Measurements from ENCODE around the gene RFX3.
A peak's percentile ranks its signal among the peaks of the same experiment; 100 is the strongest.

RFX3 gene

DNA sequence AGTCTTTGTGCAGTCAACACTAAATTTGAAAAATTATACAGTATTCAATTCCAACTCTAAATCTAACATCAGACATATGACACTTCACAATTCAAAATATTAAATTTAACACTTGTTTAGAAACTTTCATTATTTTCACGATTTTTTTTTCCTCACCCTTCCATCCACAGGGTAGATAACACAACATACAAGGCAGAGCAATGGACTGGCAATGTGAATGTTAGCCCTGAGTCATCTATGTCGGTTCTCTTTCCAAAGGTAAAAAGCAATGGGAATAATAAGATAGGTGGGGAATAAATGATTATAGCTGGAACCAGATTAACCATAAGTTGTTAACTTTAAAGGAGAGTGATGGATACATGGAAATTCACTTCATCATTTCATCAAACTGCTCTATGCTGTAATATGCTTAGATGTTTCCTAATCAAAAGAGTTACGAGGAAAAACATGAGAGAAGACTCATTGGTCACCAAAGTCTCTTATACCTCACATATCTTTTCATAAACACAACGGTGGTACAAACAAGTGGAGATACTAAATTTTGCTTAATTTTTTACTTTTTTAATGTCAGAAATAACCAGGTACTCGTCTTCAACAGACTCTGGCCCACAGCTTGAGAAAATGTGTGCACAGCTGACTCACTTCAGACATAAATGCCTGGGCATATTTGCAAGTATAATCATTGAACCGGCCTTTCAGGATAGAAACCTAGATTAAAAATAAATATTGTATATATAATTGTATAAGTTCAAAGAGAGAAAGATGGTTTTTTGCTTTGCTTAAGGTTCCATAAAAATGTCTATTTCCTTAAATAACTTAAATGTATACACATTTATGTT is 23.0 kb downstream of the RFX3 start:
- peaks cover 38% of the 10 kb centered on the region for H3K4me1 ChIP-seq (ENCODE audit: control insufficient read depth, low read length)
- H3K4me2 ChIP-seq (ENCODE audit: low read length) = no peak overlapping the region
- H3K9me3 ChIP-seq (ENCODE audit: control insufficient read depth, insufficient read depth, low read length) = no peaks in the 10 kb centered on the region
- H3K27ac ChIP-seq (ENCODE audit: low read depth, low read length) = no peak overlapping the region
- peaks cover 20% of the 10 kb centered on the region for H3F3A ChIP-seq (ENCODE audit: control insufficient read depth, insufficient read depth)
- TF ChIP-seq, protein P1, sequence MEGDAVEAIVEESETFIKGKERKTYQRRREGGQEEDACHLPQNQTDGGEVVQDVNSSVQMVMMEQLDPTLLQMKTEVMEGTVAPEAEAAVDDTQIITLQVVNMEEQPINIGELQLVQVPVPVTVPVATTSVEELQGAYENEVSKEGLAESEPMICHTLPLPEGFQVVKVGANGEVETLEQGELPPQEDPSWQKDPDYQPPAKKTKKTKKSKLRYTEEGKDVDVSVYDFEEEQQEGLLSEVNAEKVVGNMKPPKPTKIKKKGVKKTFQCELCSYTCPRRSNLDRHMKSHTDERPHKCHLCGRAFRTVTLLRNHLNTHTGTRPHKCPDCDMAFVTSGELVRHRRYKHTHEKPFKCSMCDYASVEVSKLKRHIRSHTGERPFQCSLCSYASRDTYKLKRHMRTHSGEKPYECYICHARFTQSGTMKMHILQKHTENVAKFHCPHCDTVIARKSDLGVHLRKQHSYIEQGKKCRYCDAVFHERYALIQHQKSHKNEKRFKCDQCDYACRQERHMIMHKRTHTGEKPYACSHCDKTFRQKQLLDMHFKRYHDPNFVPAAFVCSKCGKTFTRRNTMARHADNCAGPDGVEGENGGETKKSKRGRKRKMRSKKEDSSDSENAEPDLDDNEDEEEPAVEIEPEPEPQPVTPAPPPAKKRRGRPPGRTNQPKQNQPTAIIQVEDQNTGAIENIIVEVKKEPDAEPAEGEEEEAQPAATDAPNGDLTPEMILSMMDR (IDR thresholded peaks at IDR 0.05; ENCODE audit: low read depth, low read length, poor library complexity, severe bottlenecking) = no peak
- TF ChIP-seq EZH2phosphoT487 (IDR thresholded peaks at IDR 0.05; ENCODE audit: borderline replicate concordance, low read length) = no peak
- peaks cover 13% of the 10 kb centered on the region for H3K36me3 ChIP-seq (ENCODE audit: control insufficient read depth, low read length)
- H3K4me3 ChIP-seq (ENCODE audit: low read length) = no peak overlapping the region
- peaks cover 10% of the 10 kb centered on the region for H3K79me2 ChIP-seq (ENCODE audit: control insufficient read depth, low read length)
- H3K27me3 ChIP-seq (ENCODE audit: control insufficient read depth, low read length) = no peaks in the 10 kb centered on the region
- H3K9me2 ChIP-seq (replicated peaks; ENCODE audit: control insufficient read depth, low read length) = no peaks in the 10 kb centered on the region
- no peaks in the 10 kb centered on the region for H4K20me1 ChIP-seq (ENCODE audit: control insufficient read depth, insufficient read depth, low read depth, low read length)

DNA sequence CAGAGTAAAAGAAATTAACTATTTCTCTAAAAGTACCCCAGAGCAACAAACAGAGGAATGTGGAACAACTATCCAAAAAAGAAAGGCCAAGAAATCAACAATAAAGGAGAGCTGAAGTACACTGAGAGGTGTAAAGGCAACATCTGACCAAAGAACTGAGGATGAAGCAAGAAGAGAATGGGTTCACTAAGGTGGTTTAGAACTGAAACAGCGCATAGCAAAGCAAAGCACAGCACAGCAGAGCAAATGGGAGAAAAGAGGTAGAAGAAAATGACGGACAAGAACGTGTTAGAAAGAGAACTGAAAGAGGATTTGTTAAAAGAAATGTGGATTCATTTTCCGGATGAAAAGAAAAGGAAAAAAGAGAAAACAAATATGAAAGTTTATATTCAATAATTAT is 25.8 kb downstream of the RFX3 start:
- H3K9me3 ChIP-seq (ENCODE audit: control insufficient read depth, insufficient read depth, low read length) = no peaks in the 10 kb centered on the region
- no peak overlapping the region for H3K27ac ChIP-seq (ENCODE audit: low read depth, low read length)
- no peaks in the 10 kb centered on the region for H3K9me2 ChIP-seq (replicated peaks; ENCODE audit: control insufficient read depth, low read length)
- peaks cover 7% of the 10 kb centered on the region for H3F3A ChIP-seq (ENCODE audit: control insufficient read depth, insufficient read depth)
- peaks cover 25% of the 10 kb centered on the region for H3K4me1 ChIP-seq (ENCODE audit: control insufficient read depth, low read length)
- TF ChIP-seq EZH2phosphoT487 (IDR thresholded peaks at IDR 0.05; ENCODE audit: borderline replicate concordance, low read length) = no peak
- TF ChIP-seq, protein P1 (IDR thresholded peaks at IDR 0.05; ENCODE audit: low read depth, low read length, poor library complexity, severe bottlenecking) = no peak
- H3K4me2 ChIP-seq (ENCODE audit: low read length) = peak overlapping the region; percentile 11; the same call in 1 of the 2 replicates
- peaks cover 3% of the 10 kb centered on the region for H3K36me3 ChIP-seq (ENCODE audit: control insufficient read depth, low read length)
- peaks cover 10% of the 10 kb centered on the region for H3K79me2 ChIP-seq (ENCODE audit: control insufficient read depth, low read length)
- no peak overlapping the region for H3K4me3 ChIP-seq (ENCODE audit: low read length)
- H3K27me3 ChIP-seq (ENCODE audit: control insufficient read depth, low read length) = no peaks in the 10 kb centered on the region
- no peaks in the 10 kb centered on the region for H4K20me1 ChIP-seq (ENCODE audit: control insufficient read depth, insufficient read depth, low read depth, low read length)

DNA sequence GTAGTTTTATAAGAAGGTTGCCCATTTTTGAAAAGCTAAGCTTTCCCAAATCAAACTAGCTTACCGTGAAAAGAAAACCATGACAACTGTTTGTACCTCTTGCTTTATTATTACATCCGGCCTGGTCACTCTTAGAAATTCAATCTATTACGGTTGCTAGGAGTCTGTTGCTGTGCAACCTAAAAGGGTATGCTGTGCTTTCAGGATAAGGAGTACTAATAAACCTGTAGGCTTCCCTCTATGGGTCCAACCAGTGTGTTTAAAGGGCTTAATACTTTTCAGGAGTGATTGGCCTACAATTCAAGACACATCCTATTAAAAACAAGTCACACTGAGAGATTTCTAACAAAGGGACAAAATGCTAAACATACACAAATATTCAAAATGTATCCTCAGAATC is 27.1 kb downstream of the RFX3 start:
- H3K4me3 ChIP-seq (ENCODE audit: low read length) = no peak overlapping the region

More for the DNA sequence above, 27.1 kb downstream of the RFX3 start:
- Histone ChIP-seq H3K27me3 (ENCODE audit: control insufficient read depth, low read length) (no peaks in the 10 kb centered on the region), H3K9me3 (ENCODE audit: control insufficient read depth, insufficient read depth, low read length) (no peaks in the 10 kb centered on the region), H3F3A (ENCODE audit: control insufficient read depth, insufficient read depth) (peaks cover 5% of the 10 kb centered on the region), H3K9me2 (replicated peaks; ENCODE audit: control insufficient read depth, low read length) (no peaks in the 10 kb centered on the region), H3K36me3 (ENCODE audit: control insufficient read depth, low read length) (peaks cover 3% of the 10 kb centered on the region), H3K4me2 (ENCODE audit: low read length) (no peak overlapping the region), H3K4me1 (ENCODE audit: control insufficient read depth, low read length) (peaks cover 28% of the 10 kb centered on the region), H3K27ac (ENCODE audit: low read depth, low read length) (no peak overlapping the region), H4K20me1 (ENCODE audit: control insufficient read depth, insufficient read depth, low read depth, low read length) (no peaks in the 10 kb centered on the region), H3K79me2 (ENCODE audit: control insufficient read depth, low read length) (peaks cover 15% of the 10 kb centered on the region)
- TF ChIP-seq, protein P1 (IDR thresholded peaks at IDR 0.05; ENCODE audit: low read depth, low read length, poor library complexity, severe bottlenecking) = no peak
- no peak for TF ChIP-seq EZH2phosphoT487 (IDR thresholded peaks at IDR 0.05; ENCODE audit: borderline replicate concordance, low read length)

Measured in DOHH2 (cell line).